OCI-LY7 (cell line): Measurements from ENCODE around the gene FOXP1. TPM values are rescaled to one million over a fixed set of nuclear protein-coding genes. Genes with fewer than 3 reads are reported as not detected.

Experiments
- BruUV-seq: library from RNA; stranded (reverse); fragments of 400-500 nt; replicated peaks from 2 replicates; lab custom pipeline; 2021; lab: Mats Ljungman, UMichigan
- CTCF ChIA-PET: fragments of 300-600 bp; sonication (Branson Sonifier 250); formaldehyde crosslinking; loops from one replicate; lab custom pipeline; 2022; ENCODE audit warnings: antibody characterized with exemption; ENCODE audit not compliant: unreplicated experiment; lab: Charles Lee
- POLR2A ChIA-PET: fragments of 300-600 bp; sonication (Branson Sonifier 250); formaldehyde crosslinking; loops from one replicate; lab custom pipeline; 2022; ENCODE audit warnings: antibody characterized with exemption; lab: Charles Lee
- DNase-seq: peaks from one replicate; pipeline ENCODE4 v3.0.0-alpha.2; 2015; ENCODE audit warnings: low spot score
- H2AFZ ChIP-seq: fragments of 200-600 bp; sonication (generic), shearing (Covaris generic); 2 replicates; pipeline ENCODE4 v1.6.1; 2014; ENCODE audit warnings: mild to moderate bottlenecking, antibody characterized with exemption, low read length, moderate library complexity
- H3K27ac ChIP-seq: fragments of 200-600 bp; sonication (generic); 2 replicates; pipeline ENCODE4 v1.5.1; 2014; ENCODE audit warnings: mixed run types, low read depth, mild to moderate bottlenecking, moderate library complexity, low read length, inconsistent platforms; ENCODE audit not compliant: poor library complexity, severe bottlenecking
- H3K36me3 ChIP-seq: fragments of 200-600 bp; sonication (generic); 2 replicates; pipeline ENCODE4 v1.6.1; 2014; ENCODE audit warnings: mild to moderate bottlenecking, antibody characterized with exemption, low read length, moderate library complexity, mixed read lengths; ENCODE audit not compliant: insufficient read depth
- H3K4me1 ChIP-seq: fragments of 200-600 bp; sonication (generic); 2 replicates; pipeline ENCODE4 v1.5.1; 2014; ENCODE audit warnings: mild to moderate bottlenecking, low read length; ENCODE audit not compliant: insufficient read depth, poor library complexity, severe bottlenecking
- H3K4me2 ChIP-seq: fragments of 200-600 bp; sonication (generic); 2 replicates; pipeline ENCODE4 v1.6.1; 2014; ENCODE audit warnings: mild to moderate bottlenecking, low read length
- H3K4me3 ChIP-seq: fragments of 200-600 bp; sonication (generic); 2 replicates; pipeline ENCODE4 v1.5.1; 2014; ENCODE audit warnings: mild to moderate bottlenecking, low read depth, low read length; ENCODE audit not compliant: poor library complexity, severe bottlenecking
- H3K79me2 ChIP-seq: fragments of 200-600 bp; sonication (generic); 2 replicates; pipeline ENCODE4 v1.6.1; 2016; ENCODE audit warnings: low read depth, mild to moderate bottlenecking, low read length, moderate library complexity, mixed read lengths; ENCODE audit not compliant: insufficient read depth
- H3K9me2 ChIP-seq: fragments of 200-600 bp; sonication (generic); 2 replicates; pipeline ENCODE4 v1.6.1; 2016; ENCODE audit warnings: mild to moderate bottlenecking, low read length, mixed read lengths; ENCODE audit not compliant: insufficient read depth
- H3K9me3 ChIP-seq: fragments of 200-600 bp; sonication (generic); 2 replicates; pipeline ENCODE4 v1.6.1; 2014; ENCODE audit warnings: mild to moderate bottlenecking, mixed run types, low read length, mixed read lengths
- H4K20me1 ChIP-seq: fragments of 200-600 bp; sonication (generic); 2 replicates; pipeline ENCODE4 v1.6.1; 2014; ENCODE audit warnings: mild to moderate bottlenecking, antibody characterized with exemption, low read length, moderate library complexity, mixed read lengths; ENCODE audit not compliant: insufficient read depth
- EZH2phosphoT487 ChIP-seq: fragments of 200-600 bp; sonication (generic); IDR thresholded peaks from 2 replicates; pipeline ENCODE4 v1.6.1; 2018; ENCODE audit warnings: low read depth, borderline replicate concordance, mild to moderate bottlenecking, mixed run types, antibody characterized with exemption, low read length, moderate library complexity, mixed read lengths
- intact Hi-C: fragments of 100-400 bp; cut with micrococcal nuclease; formaldehyde crosslinking; loops from one replicate; pipeline ENCODE4 v1.10.0; 2022; ENCODE audit not compliant: unreplicated experiment
- total RNA-seq, 2 experiments: library from RNA; depleted of rRNA in 1 of 2; stranded (reverse); fragments of >200 nt in 1 of 2; shearing (Covaris generic) in 1 of 2; gene quantifications; 2 replicates each; pipeline ENCODE4 v1.2.3, GENCODE V29; 2014 to 2022
- TF ChIP-seq, protein P1 (sequence below): fragments of 200-600 bp; sonication (generic); conservative IDR thresholded peaks from 2 replicates; pipeline ENCODE4 v1.5.1; 2014; ENCODE audit warnings: mild to moderate bottlenecking, antibody characterized with exemption, low read length, moderate library complexity, mixed read lengths

The FOXP1 gene
- total RNA-seq, 2 experiments from 2014 or later: 87.3 to 151 TPM

DNA sequence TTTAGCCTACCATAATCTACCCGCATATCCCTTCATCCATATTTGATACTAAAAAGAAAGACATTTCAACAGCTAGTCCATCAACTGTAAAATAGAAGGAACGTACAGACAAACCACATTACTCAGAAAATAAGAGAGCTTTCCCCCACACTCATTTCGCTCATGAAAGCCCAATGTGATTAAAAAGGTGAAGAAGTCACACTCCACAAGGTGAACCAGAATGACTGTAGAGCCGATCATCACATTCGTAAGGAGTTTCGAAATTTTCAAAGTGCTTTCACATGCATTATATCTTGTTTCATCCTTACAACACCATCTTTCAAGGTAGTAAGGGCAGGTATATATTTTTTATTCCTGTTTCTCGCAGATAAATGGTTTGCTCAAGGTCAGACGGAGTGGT lies 225.3 kb downstream of the FOXP1 start:
- POLR2A ChIA-PET: interaction anchor here (0.7 kb wide), 1 partner anchor 805 kb away, joined by 3 read pairs; no protein-coding TSS in a partner anchor
- peaks cover 36% of the 10 kb centered on the region for H3K4me1 ChIP-seq

DNA sequence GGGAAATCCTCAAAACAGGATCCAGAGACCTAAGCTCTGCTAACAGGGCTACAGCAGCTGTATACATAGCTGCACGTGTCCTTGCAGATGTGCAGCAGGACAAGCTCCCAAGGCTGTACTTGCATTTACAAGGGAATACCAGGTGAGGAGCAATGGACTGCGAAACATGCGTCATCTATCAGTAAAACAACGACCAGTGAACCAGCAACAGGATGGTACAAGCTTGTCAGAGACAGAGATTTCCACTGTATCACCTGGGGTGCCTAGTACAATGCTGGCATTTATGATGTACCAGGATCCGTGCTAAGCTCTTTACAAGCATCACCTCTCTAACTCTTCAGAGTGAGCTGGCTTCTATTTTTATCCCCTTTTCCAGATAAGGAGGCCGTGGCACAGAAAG lies 227.3 kb downstream of the FOXP1 start:
- no peaks in the 10 kb centered on the region for H3K9me3 ChIP-seq
- peaks cover 12% of the 10 kb centered on the region; the same call in 1 of the 2 replicates for H4K20me1 ChIP-seq
- H3K4me3 ChIP-seq: no peak overlapping the region
- no peaks in the 10 kb centered on the region for H3K79me2 ChIP-seq
- no peaks in the 10 kb centered on the region for H3K9me2 ChIP-seq
- TF ChIP-seq, protein P1, sequence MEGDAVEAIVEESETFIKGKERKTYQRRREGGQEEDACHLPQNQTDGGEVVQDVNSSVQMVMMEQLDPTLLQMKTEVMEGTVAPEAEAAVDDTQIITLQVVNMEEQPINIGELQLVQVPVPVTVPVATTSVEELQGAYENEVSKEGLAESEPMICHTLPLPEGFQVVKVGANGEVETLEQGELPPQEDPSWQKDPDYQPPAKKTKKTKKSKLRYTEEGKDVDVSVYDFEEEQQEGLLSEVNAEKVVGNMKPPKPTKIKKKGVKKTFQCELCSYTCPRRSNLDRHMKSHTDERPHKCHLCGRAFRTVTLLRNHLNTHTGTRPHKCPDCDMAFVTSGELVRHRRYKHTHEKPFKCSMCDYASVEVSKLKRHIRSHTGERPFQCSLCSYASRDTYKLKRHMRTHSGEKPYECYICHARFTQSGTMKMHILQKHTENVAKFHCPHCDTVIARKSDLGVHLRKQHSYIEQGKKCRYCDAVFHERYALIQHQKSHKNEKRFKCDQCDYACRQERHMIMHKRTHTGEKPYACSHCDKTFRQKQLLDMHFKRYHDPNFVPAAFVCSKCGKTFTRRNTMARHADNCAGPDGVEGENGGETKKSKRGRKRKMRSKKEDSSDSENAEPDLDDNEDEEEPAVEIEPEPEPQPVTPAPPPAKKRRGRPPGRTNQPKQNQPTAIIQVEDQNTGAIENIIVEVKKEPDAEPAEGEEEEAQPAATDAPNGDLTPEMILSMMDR: no peak
- no peak for TF ChIP-seq EZH2phosphoT487
- DNase-seq: peak; percentile 67
- no peak overlapping the region for H3K27ac ChIP-seq
- H3K36me3 ChIP-seq: peaks cover 9% of the 10 kb centered on the region; the same call in 1 of the 2 replicates
- no TSS peak for BruUV-seq
- ChIA-PET CTCF (interaction anchor here (1.2 kb wide), 1 partner anchor 31 kb away, joined by 3 read pairs; no protein-coding TSS in a partner anchor), POLR2A (interaction anchor here (0.6 kb wide), 1 partner anchor 60 kb away, joined by 3 read pairs; no protein-coding TSS in a partner anchor)
- H3K4me1 ChIP-seq: peaks cover 30% of the 10 kb centered on the region
- peak overlapping the region; percentile 37 for H3K4me2 ChIP-seq
- H2AFZ ChIP-seq: no peak overlapping the region
- intact Hi-C loops: no loop called here

More for the DNA sequence above, 225.3 kb downstream of the FOXP1 start:
- Histone ChIP-seq H3K9me2 (no peaks in the 10 kb centered on the region), H2AFZ (no peak overlapping the region), H3K4me3 (no peak overlapping the region), H3K4me2 (no peak overlapping the region), H3K9me3 (no peaks in the 10 kb centered on the region), H3K36me3 (peaks cover 9% of the 10 kb centered on the region; the same call in 1 of the 2 replicates), H3K27ac (no peak overlapping the region), H3K79me2 (no peaks in the 10 kb centered on the region; the same call in 1 of the 2 replicates), H4K20me1 (peaks cover 15% of the 10 kb centered on the region; the same call in 1 of the 2 replicates)
- no peak for DNase-seq
- TF ChIP-seq, protein P1: no peak
- TF ChIP-seq EZH2phosphoT487: no peak
- CTCF ChIA-PET: no interaction called here
- intact Hi-C loops: no loop called here
- TSS peak; percentile 29 for BruUV-seq

DNA sequence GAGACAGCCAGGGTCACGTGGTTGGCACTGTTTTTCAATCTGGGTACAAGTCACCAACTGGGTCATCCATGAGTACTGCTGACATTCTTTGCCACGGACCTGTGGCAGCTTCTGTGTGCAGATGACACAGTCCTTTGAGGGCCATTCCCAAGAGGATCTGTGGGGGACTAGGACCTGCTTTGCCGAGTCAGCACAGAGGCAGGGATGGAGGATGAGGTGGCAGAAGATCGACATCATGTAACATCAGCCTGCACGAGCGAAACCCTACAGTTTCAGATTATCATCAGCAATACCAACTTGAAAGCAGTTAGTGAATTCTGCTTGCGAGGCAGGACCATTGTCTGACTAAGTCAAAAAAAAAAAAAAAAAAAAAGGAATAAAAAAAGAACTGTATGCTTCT lies 227.7 kb downstream of the FOXP1 start:
- no peaks in the 10 kb centered on the region for H3K9me2 ChIP-seq
- DNase-seq: no peak
- TF ChIP-seq, protein P1: no peak
- no peak for TF ChIP-seq EZH2phosphoT487
- no peak overlapping the region for H3K4me3 ChIP-seq
- H3K79me2 ChIP-seq: no peaks in the 10 kb centered on the region
- BruUV-seq: no TSS peak
- H4K20me1 ChIP-seq: peaks cover 12% of the 10 kb centered on the region; the same call in 1 of the 2 replicates
- no peak overlapping the region for H2AFZ ChIP-seq
- no peaks in the 10 kb centered on the region for H3K9me3 ChIP-seq
- ChIA-PET POLR2A (interaction anchor here (0.6 kb wide), 1 partner anchor 61 kb away, joined by 3 read pairs; no protein-coding TSS in a partner anchor), CTCF (interaction anchor here (1.2 kb wide), 1 partner anchor 31 kb away, joined by 3 read pairs; no protein-coding TSS in a partner anchor)
- H3K27ac ChIP-seq: no peak overlapping the region
- H3K4me2 ChIP-seq: 0 out of 2 replicates have a peak overlapping the region, but pooled peaks have one; percentile 15
- intact Hi-C loops: no loop called here
- H3K36me3 ChIP-seq: peaks cover 9% of the 10 kb centered on the region; the same call in 1 of the 2 replicates
- H3K4me1 ChIP-seq: peaks cover 26% of the 10 kb centered on the region
